Caki2 (cell line): ENCODE data around the gene EVI5L. TPM values are rescaled to one million over a fixed set of nuclear protein-coding genes. Genes with fewer than 3 reads are reported as not detected.

Experiments used
- DNase-seq: peaks from one replicate; pipeline ENCODE4 v3.0.0-alpha.2; 2015; ENCODE audit warnings: low read depth
- in situ Hi-C: cut with HindIII; loops from 2 replicates; pipeline ENCODE4 v1.10.0; 2016; ENCODE audit warnings: low sequenced_read_pairs, low pct_unique_long_range_greater_than_20kb, mixed read lengths
- total RNA-seq: library from RNA; depleted of rRNA; stranded (reverse); fragments of >200 nt; shearing (Covaris generic); gene quantifications from 2 replicates; pipeline ENCODE4 v1.2.3, GENCODE V29; 2014; ENCODE audit warnings: low replicate concordance

The EVI5L gene
- total RNA-seq, 1 experiment from 2014 or later: 2.9 TPM

GRCh38 chr19:7866399-7867091, 36.5 kb downstream of the EVI5L start:
- in situ Hi-C loops: no loop called here
- DNase-seq: no peak

GRCh38 chr19:7867092-7867844, 37.2 kb downstream of the EVI5L start:
- no peak for DNase-seq
- in situ Hi-C loops: no loop called here

GRCh38 chr19:7868326-7868670, 38.3 kb downstream of the EVI5L start:
- no peak for DNase-seq
- in situ Hi-C loops: no loop called here

GRCh38 chr19:7868671-7869452, 38.8 kb downstream of the EVI5L start:
- in situ Hi-C loops: no loop called here
- DNase-seq: peak; percentile 87

GRCh38 chr19:7869453-7869909, 39.5 kb downstream of the EVI5L start:
- peak; percentile 77 for DNase-seq
- in situ Hi-C loops: no loop called here

- in situ Hi-C loops: no loop called here
These were observed 40.0 kb downstream of the EVI5L start for GRCh38 chr19:7869910-7870511.

GRCh38 chr19:7870571-7871436, 40.8 kb downstream of the EVI5L start:
- peak; percentile 98 for DNase-seq

More at GRCh38 chr19:7869910-7870511, 40.0 kb downstream of the EVI5L start:
- peak; percentile 95 for DNase-seq

GRCh38 chr19:7871437-7872305, 41.7 kb downstream of the EVI5L start:
- in situ Hi-C loops: no loop called here

More at GRCh38 chr19:7870571-7871436, 40.8 kb downstream of the EVI5L start:
- in situ Hi-C loops: no loop called here

GRCh38 chr19:7872306-7873204, 42.5 kb downstream of the EVI5L start:
- in situ Hi-C loops: no loop called here
- no peak for DNase-seq

More at GRCh38 chr19:7871437-7872305, 41.7 kb downstream of the EVI5L start:
- DNase-seq: peak; percentile 92

GRCh38 chr19:7873304-7874075, 43.5 kb downstream of the EVI5L start:
- in situ Hi-C loops: no loop called here
- DNase-seq: no peak

- no peak for DNase-seq
- in situ Hi-C loops: no loop called here
These were observed 44.3 kb downstream of the EVI5L start, which contains the start of gene PRR36 for GRCh38 chr19:7874076-7874896. Gene PRR36, minus strand, starts transcription at chr19:7874390. Its CDS starts 701 bp downstream, at chr19:7873689.

GRCh38 chr19:7874897-7875273, 44.9 kb downstream of the EVI5L start:
- DNase-seq: no peak
- in situ Hi-C loops: no loop called here

- in situ Hi-C loops: no loop called here
- DNase-seq: no peak
These were observed 47.3 kb downstream of the EVI5L start for GRCh38 chr19:7877249-7877836.
